GM21515 (cell line): ENCODE results near the gene PSMD13.
"Not testable (repeated sequence)": the region's sequence is repeated elsewhere in the genome, so short reads cannot be mapped to it uniquely, and the experiment has no call there.

ENCODE experiments used
- ATAC-seq: cut with Tn5 transposase; IDR thresholded peaks from one replicate; pipeline ENCODE4 v1.9.1; 2021; ENCODE audit not compliant: unreplicated experiment

The PSMD13 gene

GRCh38 chr11:236774-237767 lies at the start of gene PSMD13:
Gene PSMD13 (plus strand): TSS chr11:236976. CDS start chr11:237050, 74 bp downstream.
- peak; percentile 73 for ATAC-seq

GRCh38 chr11:189200-189783 lies 47.5 kb upstream of the PSMD13 start:
- not testable (repeated sequence) for ATAC-seq

- peak; percentile 72 for ATAC-seq
Observed at GRCh38 chr11:189843-190311, 46.9 kb upstream of the PSMD13 start.

- not testable (repeated sequence) for ATAC-seq
Observed at GRCh38 chr11:190546-190945, 46.2 kb upstream of the PSMD13 start.

GRCh38 chr11:191490-192478 lies 45.0 kb upstream of the PSMD13 start:
- ATAC-seq = not testable (repeated sequence)

- not testable (repeated sequence) for ATAC-seq
Observed at GRCh38 chr11:192674-193128, 44.1 kb upstream of the PSMD13 start, which contains the start of gene SCGB1C1. Gene SCGB1C1 (plus strand): TSS chr11:193078. CDS start chr11:193100, 22 bp downstream.

- ATAC-seq = not testable (repeated sequence)
Observed at GRCh38 chr11:193481-193880, 43.3 kb upstream of the PSMD13 start.

GRCh38 chr11:196786-197731 lies 39.7 kb upstream of the PSMD13 start:
- no peak for ATAC-seq

GRCh38 chr11:197741-198235 lies 39.0 kb upstream of the PSMD13 start:
- ATAC-seq = no peak

- ATAC-seq = no peak
Observed at GRCh38 chr11:198236-198806, 38.5 kb upstream of the PSMD13 start.

GRCh38 chr11:199004-199581 lies 37.7 kb upstream of the PSMD13 start:
- no peak for ATAC-seq

GRCh38 chr11:199782-200181 lies 37.0 kb upstream of the PSMD13 start:
- ATAC-seq = no peak

GRCh38 chr11:200224-201003 lies 36.4 kb upstream of the PSMD13 start:
- ATAC-seq = no peak

GRCh38 chr11:201966-202365 lies 34.8 kb upstream of the PSMD13 start:
- no peak for ATAC-seq

GRCh38 chr11:202490-202889 lies 34.3 kb upstream of the PSMD13 start:
- ATAC-seq = no peak

GRCh38 chr11:203056-203944 lies 33.5 kb upstream of the PSMD13 start:
- ATAC-seq = no peak
